IPS-NIHi11 (cell line): Measurements from ENCODE around the gene ARHGAP32.
"Not testable (repeated sequence)": the region's sequence is repeated elsewhere in the genome, so short reads cannot be mapped to it uniquely, and the experiment has no call there.

Experiments used
- DNase-seq: peaks from one replicate; pipeline ENCODE4 v3.0.0; 2012; ENCODE audit warnings: mixed read lengths, low spot score

The ARHGAP32 gene

DNA sequence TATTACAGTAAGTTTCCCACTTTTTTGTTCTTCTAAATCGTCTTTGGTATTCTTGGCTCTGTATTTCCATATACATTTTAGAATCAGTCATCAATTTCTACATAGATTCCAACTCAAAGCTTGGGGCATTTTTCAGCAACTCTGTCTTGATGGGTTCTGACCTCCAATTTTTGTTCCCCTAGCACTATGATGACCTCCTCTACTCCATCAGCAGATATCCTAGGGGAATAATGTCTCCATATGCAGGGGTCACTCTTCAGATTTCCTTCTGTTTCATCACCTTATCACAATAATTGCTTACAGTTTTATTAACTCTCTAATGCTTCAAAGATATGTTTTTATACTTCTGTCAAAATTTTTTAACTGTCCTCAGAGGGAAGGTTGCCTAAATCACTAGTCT is 158.1 kb downstream of the ARHGAP32 start:
- DNase-seq: no peak

DNA sequence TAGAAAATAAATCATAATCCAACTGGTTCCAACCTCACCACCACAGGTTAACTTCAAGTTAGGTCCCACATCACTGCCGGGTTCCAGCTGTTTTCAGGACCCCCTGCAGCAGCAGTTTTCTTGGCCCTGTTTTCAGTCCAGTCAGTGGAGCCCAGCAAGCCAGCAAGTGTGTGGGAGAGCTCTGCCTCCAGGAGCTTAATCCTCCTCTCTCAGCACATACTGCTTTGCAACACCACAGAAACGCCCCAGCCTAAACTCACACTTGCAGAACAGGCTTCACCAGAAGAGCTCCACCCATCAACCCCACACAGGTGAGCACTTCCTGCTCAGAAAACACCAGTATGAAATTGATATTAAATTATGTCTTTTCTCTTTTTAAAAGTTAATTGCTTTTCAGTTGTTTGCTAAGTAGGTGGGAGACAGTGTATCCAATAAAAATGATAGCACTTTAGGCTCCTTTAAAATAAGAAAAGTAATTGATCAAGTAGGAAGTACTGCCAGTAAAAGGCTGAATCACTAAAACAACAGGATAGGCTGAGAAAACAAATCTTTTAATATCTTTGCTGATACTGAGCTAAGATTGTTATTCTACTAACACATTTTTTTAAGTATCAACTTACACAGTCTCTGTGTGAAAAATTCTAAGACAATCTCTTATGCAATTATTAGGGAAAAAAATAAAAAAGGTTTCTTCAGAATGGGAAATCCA is 168.0 kb downstream of the ARHGAP32 start:
- peak; percentile 73 for DNase-seq

DNA sequence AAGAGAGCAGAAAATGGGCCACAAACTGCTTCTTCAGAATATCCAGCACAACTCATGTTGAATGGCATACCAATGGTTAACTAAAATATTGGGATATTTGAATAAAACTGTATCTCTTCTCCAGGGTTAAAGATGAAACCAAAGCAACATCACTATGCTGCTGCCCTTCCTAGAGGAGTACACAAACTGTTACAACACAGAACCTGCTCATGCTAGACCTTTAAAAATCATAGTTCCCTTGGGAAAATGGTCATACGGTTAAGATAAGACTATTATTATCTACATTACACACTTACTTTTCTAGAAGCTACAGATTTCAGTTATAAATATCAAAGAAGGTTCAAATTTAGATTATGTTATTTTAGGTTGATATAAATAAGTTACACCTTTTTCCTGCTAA is 170.8 kb downstream of the ARHGAP32 start:
- DNase-seq: no peak

DNA sequence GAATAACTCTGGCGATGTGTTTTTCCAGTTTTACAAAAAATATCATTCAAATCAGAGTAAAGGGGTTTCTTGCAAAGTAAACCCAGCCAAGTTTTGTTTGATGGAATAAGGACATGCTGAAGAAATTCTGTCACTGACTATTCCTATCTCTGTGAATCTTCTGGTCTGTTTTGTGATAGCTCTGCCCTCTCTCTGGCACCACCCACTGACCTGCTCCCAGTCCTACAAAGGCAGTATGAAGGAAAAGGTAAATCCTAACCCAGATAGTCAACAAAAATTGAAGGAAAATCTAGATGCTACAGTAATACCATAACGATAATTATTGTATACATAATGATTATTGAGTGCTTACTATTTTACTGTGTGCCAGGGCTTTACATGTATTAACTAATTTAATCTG is 173.1 kb downstream of the ARHGAP32 start:
- no peak for DNase-seq

DNA sequence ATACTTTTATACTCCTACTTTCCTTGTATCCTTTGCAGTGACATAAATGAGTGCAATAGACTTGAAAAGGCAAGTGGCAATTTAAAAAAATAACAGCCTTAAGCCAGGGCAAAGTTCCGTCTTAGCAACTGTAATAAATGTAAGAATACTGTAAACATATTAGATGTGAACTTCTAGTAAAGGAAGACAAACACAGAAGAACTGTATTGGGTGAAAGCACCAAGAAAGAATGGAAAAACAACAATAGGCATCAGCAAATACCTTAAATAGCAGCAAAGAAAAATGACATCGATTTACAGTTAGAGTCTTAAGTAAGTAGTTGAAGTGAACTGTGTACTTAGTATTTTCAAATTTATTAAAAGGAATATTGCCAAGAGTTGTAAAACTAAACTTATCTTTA is 174.0 kb downstream of the ARHGAP32 start:
- DNase-seq: no peak

DNA sequence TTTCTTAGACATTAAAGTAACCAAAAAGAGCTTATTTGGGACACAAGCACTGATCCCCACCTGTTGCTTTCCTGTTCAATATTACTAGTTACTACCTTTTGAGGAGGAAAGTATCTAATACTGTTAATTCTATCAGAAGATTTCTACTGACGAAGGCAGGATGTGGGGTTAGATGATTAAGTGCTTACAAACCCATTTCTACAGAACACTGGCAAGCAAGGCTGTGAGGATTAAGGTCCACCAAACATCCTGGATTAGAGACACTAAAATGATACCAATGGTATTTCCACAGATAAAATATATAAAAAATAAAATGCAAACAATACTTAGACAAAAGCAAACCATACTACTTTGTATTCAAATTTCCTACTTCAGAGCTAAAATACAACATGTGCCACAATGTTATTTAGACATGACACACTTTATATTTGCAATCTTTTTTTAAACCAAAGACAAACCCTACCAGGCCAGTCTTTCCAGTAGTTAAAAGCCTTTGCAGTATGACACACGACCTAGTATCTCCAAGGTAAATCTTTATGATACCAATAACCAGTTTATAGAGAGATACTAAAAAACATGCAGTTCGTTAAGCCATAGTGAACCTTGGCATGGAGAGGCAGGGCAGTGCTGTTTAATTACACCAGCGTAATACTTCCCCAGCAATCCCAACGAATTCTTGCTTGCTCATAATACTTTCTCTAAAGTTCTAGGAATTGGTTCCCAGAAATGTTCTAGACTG is 178.2 kb downstream of the ARHGAP32 start:
- no peak for DNase-seq

DNA sequence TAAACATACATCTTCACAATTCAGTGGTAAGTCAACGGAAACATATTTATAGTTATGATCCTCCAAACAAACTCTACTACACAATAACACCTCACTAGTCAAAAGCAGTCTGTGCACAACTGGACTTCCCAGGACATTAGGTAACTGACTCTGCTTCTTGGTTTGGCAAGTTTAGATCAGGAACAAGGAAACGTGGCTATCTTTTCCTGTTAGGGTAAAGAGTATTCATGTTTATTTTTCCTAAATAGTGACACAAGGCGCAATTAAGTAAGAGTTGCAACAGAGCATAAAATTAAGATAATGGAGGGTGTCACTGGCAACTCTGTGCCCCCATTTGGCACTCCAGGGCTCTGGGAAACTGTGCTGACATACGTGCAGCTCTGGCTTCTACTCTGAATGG is 179.2 kb downstream of the ARHGAP32 start:
- DNase-seq: no peak

DNA sequence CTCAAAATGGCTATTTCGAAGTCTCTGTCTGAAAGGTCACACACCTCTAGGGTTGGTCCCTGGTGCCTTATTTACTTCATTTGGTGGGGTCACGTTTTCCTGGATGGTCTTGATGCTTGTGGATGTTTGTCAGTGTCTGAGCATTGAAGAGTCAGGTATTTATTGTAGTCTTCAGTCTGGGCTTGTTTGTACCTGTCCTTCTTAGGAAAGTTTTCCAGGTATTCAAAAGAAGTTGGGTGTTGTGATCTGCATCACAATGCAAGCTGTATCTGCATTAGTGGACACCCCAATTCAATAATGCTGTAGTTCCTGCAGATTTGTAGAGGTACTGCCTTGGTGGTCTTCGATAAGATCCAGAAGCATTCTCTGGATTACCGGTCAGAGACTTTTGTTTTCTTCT is 186.0 kb downstream of the ARHGAP32 start:
- no peak for DNase-seq

DNA sequence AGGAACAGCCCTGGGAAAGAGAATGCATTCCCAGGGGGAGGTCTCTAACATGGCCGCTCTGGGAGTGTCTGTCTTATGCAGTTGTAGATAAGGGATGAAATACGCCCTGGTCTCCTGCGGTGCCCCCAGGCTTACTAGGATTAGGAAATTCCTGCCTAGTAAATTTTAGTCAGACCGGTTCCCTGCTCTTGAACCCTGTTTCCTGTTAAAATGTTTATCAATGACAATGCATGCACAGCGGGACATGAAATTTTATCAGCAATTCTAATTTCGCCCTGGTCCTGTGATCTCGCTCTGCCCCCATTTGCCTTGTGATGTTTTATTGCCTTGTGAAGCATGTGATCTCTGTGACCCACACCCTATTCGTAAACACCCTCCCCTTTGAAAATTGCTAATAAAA is 193.0 kb downstream of the ARHGAP32 start:
- DNase-seq: not testable (repeated sequence)

DNA sequence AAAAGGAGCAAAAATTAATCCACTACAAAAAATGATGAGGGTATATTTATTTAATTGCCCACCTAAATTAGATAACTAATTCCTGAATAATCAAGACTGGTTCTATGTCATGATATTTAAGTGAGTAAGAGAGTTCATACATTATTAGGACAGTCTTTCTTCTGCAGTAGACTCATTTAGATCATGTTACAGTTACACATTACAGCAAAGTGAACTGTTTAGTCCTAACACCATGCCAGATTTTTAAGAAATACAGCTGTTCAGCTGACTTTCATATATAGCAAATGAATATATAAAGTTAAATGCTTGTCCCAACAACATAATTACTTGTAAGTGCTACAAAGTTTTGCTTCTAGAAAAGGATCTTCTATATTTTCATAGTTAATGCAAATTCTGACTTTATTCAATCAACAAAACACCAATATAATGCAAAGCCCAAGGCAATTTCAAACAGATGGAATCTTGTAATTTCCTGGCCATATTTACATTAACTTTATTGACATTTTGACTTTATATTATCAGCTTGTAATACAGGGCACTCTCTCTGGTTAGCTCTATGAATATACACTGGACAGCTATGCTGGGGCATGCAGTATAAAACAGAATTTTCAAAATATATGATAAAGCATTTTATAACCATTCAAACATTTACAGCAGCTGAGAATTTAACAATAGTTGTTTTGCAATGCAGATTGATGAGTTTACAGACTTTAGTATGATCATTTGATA is 203.7 kb downstream of the ARHGAP32 start:
- no peak for DNase-seq

DNA sequence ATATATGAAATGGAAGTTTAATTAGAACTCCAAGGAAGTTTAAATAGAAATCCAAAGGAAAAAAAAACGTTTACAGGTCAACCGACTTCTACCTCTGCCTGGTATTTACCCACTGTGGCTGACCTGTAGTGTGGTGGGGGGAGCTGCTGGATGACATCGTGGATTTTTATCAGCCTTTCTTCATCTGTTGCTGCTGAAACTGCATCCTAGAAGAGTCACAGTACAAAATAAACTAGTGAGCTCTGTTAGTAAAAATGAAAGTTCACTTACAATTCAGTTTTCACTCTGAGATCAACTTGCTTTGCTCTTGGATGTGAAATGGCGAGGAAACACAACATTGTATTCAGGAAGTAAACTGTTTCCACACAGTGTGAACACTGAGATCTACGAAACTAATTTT is 206.2 kb downstream of the ARHGAP32 start:
- DNase-seq: no peak

DNA sequence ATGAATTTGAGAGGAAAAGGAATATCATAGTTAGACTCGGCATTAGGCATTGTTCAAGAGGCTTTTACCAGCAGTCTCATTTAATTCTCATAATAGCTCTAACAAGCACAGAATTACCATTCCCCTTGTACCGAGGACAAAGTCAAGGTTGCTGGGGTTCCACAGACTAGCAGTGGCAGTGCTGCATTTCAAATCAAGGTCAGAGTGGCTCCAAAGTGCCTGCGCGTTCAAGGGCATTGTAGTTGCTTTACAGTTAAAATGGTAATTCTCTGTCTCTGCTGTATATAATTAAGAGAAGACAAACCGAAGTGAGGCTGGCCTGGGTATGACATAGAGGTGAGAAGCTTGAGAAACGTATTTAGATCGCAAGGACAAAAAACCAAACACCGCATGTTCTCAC is 209.1 kb downstream of the ARHGAP32 start:
- DNase-seq: no peak

DNA sequence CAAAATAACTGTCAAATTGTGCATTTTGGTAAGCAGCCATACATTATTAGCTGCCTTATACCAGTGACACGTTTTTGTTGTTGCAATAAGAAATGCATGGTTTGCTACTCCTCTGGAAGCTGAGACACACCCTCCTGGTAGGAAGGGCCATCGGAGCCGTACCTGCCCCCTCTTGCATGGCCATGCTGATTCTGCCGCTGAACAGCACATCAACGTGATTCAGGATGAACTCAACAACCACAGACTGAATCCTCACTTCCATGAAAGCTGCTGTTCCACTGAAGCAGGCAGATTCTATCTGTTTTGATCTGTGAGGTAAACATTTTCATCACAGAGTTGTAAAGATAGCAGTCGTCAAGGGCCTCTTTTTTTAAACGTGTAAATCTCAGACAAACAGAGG is 210.9 kb downstream of the ARHGAP32 start:
- no peak for DNase-seq

DNA sequence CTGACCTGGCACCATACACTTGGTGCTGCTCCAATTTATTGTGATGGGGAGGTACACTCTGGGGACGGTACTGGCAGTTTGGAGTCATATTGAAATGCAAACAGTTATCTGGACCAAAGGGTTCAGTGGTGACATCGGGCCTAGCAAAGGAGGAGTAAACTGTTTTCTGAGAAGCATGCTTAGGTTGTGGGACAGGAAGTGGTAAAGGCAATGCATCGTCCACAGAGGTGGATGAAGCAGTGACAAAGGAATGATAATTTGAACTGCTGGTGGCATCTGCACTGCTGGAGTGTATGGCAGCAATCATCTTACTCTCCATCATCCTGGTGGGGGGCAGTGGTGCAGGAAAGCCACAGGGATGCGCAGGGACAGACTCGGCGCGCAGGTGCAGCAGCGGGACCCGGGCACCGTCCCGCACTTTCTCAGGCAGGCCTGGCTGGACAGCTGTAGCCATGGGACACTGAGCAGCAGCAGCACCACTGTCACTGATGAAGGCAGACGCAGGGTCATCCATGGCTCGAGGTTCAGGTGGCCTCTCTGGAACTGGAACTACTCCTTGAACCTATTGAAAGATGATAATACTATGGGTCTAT is 221.4 kb downstream of the ARHGAP32 start:
- DNase-seq: no peak

DNA sequence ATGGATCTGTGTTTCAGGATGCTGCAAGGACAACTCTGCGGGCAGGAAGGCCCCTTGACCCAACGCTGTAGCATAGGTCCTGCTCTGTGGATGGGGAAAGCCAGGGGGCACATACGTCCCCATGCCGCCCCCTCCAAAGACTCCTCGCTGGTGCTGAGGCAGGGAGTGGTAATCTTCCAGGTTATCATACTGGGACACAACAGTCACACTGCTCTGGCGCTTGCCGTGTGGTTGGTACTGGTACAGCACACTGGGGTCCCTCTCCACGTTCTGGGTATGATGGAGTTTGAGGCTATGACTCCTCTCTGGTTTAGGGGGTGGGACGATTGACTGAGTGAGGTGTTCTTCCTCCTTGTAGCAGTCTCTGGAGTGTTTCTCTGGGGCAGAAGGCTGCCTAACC is 223.2 kb downstream of the ARHGAP32 start:
- DNase-seq: no peak

DNA sequence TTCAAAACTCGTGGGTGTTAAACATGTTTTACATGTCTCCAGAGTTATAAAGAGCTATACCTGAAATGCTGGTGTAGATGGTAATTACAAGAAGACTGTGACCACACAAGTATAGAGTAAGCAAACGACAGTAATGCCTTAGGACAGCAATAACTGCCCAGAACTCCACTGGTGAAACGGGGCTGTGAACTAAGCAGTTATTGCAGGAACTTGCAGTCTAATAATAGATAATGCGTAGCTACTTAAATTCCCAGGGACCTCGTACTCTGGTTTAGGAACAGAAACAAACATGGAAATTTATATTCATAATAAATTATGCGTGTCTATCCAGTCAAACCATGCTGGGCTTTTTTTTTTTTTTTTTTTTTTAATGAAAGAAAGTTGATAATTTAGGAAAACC is 224.5 kb downstream of the ARHGAP32 start:
- no peak for DNase-seq

DNA sequence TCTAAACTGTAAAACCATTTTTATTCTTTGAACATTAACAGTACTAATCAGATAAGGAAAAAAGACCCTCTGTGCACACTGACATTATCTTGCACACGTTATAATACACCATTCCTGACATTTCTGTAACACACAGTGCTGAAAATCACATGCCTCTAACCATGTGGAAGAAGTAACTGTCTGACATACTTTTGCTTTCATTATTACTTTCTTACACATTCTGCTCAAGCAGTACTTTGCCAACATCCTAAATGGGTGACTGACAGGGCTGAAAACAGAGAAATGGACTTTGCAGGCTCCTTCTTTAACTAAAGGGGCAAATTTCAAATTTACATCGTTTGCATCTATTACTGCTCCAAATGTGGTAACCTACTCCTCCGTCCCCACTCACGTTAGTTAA is 226.6 kb downstream of the ARHGAP32 start:
- no peak for DNase-seq

DNA sequence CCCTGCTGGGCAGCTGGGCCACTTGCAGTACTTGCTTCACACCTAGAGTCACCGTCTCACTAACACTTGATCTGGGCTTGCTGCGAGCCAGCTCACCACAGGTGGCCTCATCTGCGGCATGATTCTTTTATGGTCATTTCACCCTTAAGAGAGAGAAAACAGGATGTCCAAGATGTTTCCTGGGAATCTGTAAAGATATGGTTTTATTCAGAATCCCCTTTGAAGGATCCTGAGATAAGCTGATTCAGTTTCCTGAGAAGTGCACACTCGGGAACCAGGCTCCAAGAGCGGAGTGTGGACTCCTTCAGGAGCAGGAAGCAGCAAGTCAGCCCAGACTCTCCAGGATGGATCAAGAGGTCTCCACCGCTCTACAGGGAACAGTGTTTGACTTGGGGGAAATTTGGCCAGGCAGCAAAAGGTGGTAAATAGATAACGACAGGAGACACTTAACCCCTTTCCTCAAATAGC is 227.6 kb downstream of the ARHGAP32 start:
- no peak for DNase-seq

DNA sequence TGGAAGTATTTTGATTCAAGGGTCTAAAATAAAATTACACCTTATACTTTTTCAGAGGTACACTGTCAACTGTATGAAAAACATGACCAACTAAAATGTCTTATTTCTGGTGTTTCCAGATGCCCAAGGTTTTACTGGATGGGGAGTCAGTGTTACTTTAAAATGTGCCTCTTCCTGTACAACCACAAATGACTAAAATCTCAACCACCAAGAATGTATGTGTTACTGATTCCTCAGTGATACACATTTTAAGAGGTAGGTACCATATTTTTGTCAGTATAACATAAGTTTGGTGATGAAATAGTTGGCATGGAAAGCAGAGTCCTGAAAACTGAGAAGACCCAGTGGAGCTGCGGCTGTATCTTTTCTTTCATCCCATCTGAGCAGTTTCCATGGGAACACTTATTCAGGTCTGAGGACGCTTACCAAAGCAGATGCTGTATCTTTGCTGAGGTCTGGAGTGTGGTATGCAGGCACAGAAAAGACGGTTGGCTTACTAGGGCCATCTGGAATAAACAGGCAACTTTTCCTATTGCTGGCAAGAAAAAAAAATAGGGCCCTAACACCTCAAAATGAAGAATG is 228.3 kb downstream of the ARHGAP32 start:
- DNase-seq: no peak

DNA sequence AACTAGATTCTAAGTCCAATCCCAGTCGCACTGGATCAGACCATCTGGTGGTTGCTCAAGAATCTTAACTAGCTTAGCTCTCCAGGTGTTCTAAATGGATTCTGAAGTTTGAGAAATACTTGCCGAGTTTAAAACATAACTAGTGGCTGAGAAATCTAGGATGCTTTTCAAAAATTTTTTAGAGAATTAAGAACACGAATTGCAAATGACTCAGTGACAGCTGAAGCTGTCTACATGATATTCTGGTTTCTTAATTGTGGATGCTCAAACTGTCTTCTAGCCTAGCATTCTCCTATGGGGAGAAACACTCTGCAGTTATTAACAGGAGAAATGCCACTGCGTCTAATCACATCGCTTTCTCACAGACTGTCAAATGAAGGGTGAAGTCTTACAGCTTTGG is 229.2 kb downstream of the ARHGAP32 start:
- no peak for DNase-seq

DNA sequence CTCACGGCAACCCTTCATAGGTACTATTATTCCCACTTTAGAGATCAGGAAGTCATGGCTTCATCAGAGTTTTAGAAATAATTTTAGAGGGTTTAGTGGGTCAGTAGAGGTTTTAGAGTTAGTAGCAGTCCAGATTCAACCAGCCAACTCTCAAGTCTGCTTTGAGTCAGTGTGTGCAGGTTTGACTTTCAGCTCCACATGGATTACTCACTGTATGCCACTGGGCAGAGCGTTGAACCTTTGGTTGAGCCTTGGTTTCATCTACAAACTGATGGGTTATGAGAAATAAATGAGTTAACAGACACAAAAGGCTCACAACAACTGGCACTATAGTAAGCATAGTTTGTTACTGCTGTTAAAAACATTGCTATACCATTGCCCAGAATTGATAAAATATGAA is 230.5 kb downstream of the ARHGAP32 start:
- no peak for DNase-seq

DNA sequence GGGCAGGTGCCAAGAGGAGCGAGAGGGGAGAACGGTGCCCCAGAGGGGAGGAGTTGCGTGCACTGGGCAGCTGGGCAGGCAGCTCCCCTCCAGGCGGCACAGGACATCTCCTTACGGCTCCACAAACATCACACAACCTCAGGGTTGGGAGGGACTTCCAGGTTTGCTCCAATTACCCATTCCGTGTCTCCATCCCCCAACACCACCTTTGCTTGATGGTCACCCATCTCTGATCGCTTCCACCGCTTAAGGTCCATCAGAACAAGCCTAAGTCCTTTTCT is 235.0 kb downstream of the ARHGAP32 start:
- DNase-seq: no peak
